ENCODE measurements around the gene GRXCR1.

GRXCR1 gene

GRCh38 chr4:42942216-42942615, 49.7 kb downstream of the GRXCR1 start:
- no peak for DNase-seq

GRCh38 chr4:42945874-42946273, 53.4 kb downstream of the GRXCR1 start:
- DNase-seq, result no peak

DNA sequence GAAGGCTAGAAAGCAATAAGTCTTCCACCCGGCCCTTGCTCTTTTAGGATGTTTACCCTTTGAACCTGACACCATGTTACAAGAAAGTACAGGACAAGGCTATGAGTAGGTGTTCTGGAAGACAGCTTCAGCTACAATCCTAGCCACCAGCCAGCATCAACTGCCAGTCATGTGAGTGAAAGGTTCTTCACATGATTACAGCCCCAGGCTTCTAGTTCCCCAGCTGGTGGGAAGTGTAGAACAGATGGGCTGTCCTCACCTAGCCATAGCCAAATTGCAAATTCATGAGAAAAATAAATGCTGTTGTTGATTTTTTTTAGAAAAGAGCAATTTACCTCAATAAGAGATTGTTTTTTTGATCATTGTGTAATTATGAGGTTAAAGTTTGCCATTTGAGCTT, 60.8 kb downstream of the GRXCR1 start:
- DNase-seq, result no peak

GRCh38 chr4:42954963-42955669, 62.6 kb downstream of the GRXCR1 start:
- DNase-seq, result no peak

DNA sequence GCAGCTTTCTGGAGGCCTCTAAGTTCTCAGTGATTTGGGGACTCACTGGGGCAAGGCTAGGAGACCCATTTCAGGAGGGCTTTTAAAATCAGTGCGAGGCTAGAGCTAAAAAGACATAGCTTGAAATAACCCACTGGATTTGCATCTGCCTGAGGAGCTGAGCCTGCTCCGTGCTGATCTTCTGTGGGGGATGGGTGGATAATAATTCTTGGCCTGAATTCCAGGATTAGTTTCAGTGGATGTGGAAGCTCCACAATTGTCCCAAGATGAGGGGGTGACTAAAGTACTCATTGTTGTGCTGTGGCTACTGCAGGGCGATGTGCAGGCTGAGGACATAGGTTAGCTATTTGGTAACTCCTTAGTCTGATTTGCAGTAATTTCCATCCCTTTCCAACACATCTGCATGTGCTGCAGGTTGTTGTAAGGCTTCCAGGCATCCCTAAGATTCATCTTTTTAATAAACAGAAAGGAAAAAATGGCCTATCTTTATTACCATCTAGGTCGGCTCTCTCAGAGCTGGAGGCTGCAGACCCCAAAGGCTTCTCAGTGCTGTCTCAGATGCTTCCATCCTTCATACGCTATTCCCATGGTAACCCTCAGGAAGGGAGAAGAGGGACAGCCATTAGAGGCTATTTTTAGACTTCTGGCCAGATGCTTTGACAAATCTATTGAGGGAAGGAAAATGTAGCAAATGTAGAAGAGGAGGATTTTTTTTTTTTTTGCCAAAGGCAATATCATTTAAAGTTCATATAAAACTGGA, 63.4 kb downstream of the GRXCR1 start:
- no peak for DNase-seq

GRCh38 chr4:42965326-42965725, 72.8 kb downstream of the GRXCR1 start:
- DNase-seq, result no peak

DNA sequence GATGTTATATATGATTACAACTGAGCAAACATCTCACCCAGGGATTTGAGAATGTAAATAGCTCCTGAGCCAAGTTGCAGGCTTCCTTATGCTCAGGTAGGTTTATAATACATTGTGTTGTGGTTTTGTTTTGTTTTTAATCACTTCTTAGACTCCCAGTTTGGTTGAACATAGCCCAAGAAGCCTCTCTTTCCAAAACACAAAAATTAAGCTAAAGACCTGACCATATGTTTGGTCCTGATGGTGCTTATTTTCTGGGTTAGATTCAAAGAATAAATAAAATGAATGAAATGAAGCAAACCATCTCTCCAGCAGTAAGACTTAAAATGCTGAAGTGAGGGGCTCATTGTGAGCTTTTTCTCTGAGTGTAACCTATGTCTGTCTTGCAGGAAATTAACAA, 93.5 kb downstream of the GRXCR1 start:
- DNase-seq, result no peak

- peak; percentile 43 for DNase-seq
Measured at GRCh38 chr4:42995343-42995944, 102.9 kb downstream of the GRXCR1 start.

GRCh38 chr4:43008793-43009192, 116.3 kb downstream of the GRXCR1 start:
- no peak for DNase-seq

DNA sequence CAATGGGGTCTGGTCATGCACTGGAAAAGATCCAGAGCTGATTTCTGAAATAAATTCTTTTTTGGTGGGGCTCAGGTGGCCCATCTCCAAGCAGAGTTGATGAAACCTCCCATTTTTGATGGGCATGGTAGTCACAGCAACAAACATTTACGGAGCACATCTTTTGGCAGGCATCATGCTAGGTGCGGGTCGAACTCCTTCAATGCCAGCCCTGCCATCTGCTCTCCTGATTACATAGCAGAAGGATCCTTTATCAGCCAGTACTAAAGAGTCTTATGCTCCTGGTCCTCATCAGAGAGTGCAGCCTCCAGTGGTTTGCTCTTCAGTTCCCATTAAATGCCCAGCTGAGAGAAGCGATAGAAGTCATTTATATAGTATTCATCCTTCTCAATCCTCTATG, 121.7 kb downstream of the GRXCR1 start:
- DNase-seq, result no peak

- DNase-seq, result peak; percentile 31
Measured at GRCh38 chr4:43041632-43042031, 149.1 kb downstream of the GRXCR1 start.

DNA sequence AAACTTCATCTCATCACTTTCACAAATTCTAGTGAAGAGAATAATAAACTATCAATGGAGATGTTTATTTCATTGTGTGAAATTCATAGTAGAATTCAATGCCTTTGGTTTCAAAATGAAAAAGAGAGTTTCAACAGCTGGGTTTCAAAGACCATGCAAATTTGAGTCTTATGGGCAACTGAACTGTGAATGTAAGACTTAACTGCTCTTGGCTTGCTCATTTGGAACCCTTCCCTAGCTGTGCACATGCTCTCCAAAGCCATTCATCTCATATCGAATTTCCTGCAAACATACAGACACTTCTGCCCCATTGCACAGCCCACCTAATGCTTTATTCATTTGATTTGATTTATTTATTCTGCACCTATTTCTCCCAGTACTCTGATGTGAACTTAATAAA, 154.5 kb downstream of the GRXCR1 start:
- no peak for DNase-seq

GRCh38 chr4:43048570-43048969, 156.1 kb downstream of the GRXCR1 start:
- DNase-seq, result no peak

GRCh38 chr4:43049326-43049725, 156.8 kb downstream of the GRXCR1 start:
- DNase-seq, result no peak

GRCh38 chr4:43066415-43066814, 173.9 kb downstream of the GRXCR1 start:
- no peak for DNase-seq

DNA sequence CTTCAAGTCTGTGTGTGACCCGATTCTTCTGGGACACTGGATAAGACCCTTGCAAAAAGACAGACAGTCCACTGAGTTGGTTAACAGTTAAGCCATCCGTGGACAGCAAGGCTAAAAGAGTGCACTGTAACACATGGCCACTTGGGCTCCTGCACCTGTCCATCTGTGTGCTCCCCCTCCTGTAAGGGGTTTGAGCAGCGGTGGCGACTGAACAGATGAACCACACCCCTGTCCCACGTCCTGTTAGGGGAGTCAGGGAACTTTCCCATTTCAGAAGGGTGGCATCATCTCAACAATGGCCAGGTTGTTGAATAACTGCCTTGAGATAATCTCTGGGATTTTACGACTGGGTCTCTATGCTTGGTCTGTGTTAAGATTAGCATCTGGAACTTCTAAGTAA, 178.6 kb downstream of the GRXCR1 start:
- no peak for DNase-seq

All from MV-4-11 (cell line).